GM21423 (cell line): ENCODE results near the gene BCAS3.

Experiments
- ATAC-seq: cut with Tn5 transposase; IDR thresholded peaks from one replicate; pipeline ENCODE4 v1.9.1; 2021; ENCODE audit warnings: mild to moderate bottlenecking, moderate library complexity; ENCODE audit not compliant: unreplicated experiment

BCAS3 gene

DNA sequence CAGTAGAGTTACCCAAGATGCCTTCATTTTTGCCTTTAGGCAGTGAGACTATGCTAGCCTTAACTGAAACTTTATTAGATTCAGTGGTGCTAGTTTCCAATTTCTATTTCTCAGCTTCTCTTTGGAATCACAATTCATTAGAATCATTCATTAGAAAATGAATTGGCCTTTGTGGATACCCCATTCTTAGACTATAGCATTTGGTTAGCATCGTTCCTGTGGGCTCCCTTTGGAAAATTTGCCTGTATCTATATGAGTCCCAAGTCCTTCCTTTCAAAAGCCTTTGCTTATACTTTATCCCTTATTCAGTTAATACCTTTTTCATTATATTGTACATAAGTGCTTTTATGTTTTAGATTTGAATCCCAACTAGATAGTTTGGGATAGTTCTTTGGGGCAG is 535.0 kb downstream of the BCAS3 start:
- no peak for ATAC-seq

GRCh38 chr17:61214753-61215152 is 537.1 kb downstream of the BCAS3 start:
- ATAC-seq: no peak

DNA sequence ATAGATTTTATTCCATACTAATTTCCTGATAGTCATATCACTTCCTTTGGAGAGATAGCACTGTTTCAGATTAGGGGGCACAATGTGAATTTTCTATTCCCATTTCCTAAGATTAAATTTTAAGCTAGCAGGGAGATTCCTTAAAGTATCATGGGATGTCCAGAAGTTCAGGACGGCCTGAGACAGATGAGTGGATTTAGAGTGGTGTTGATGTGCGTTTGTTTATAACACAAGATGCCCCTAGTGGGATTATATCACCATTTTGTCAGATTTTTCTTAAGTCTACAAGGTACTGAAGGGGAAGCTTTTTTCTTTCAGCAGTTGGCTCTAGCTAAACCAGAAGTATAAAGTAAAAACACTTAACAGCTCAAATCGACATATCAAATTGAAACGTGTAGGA is 538.4 kb downstream of the BCAS3 start:
- no peak for ATAC-seq

- no peak for ATAC-seq
Measured at GRCh38 chr17:61217878-61218437, 540.3 kb downstream of the BCAS3 start.

GRCh38 chr17:61218438-61218837 is 540.8 kb downstream of the BCAS3 start:
- no peak for ATAC-seq

DNA sequence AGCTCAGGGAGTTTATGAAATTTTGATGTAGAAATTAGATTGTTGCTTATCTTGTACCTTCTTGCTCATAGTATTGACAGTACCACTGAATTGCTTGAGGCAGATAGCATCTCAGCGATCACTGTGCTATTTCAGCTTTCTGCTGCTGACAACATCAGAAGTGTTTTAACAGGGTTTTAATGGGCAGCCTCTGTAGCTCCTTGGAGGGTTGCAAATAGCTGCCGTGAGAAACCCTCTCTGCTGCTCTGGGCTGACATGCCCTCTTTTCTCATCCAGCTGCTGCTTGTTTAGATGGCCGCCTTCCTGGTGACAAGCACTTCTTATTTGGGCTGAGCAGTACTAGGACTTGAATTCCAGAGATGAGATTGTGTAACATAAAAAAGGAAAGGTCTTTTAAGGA is 541.8 kb downstream of the BCAS3 start:
- no peak for ATAC-seq

DNA sequence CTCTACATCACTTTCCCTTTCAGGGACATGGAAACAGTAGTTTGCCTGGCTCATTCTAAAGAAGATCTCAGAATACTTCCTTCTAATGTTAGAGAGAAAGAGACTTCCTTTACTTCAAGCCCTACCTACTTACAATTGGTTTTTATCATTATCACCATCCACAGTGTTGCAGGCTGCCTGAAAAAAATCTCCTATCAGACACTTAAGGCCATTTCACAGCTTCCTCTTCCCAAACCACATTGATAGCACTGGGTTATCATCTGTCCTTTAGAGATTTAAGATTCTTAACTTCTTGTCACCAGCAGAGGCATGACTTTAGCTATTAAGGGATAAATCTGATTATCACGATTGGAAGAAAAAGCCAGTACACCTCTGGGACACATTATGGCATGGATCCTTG is 543.5 kb downstream of the BCAS3 start:
- ATAC-seq: no peak

- no peak for ATAC-seq
Measured at GRCh38 chr17:61221597-61222471, 544.2 kb downstream of the BCAS3 start.

DNA sequence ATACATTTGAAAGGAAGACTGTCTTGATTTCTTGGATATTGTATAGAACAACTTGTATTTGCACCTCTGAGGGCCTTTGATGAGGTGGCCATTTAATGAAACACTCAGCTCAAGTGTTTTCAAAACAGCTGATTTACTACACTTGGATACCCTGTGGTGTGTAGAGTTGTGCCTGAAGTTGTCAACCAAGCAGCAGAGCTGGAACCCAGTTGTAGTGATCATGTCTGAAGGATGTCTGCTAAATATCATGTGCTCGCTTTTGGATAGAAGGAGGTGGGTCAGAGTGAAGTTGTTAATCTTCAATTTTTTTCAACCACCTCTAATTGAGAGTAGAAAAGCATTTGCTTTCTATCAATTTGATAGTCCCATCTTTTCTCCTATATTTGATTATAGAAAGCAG is 546.1 kb downstream of the BCAS3 start:
- ATAC-seq: no peak

GRCh38 chr17:61225178-61225882 is 547.7 kb downstream of the BCAS3 start:
- ATAC-seq: no peak

- ATAC-seq: no peak
Measured at GRCh38 chr17:61227866-61228265, 550.2 kb downstream of the BCAS3 start.

GRCh38 chr17:61230461-61230860 is 552.8 kb downstream of the BCAS3 start:
- no peak for ATAC-seq

DNA sequence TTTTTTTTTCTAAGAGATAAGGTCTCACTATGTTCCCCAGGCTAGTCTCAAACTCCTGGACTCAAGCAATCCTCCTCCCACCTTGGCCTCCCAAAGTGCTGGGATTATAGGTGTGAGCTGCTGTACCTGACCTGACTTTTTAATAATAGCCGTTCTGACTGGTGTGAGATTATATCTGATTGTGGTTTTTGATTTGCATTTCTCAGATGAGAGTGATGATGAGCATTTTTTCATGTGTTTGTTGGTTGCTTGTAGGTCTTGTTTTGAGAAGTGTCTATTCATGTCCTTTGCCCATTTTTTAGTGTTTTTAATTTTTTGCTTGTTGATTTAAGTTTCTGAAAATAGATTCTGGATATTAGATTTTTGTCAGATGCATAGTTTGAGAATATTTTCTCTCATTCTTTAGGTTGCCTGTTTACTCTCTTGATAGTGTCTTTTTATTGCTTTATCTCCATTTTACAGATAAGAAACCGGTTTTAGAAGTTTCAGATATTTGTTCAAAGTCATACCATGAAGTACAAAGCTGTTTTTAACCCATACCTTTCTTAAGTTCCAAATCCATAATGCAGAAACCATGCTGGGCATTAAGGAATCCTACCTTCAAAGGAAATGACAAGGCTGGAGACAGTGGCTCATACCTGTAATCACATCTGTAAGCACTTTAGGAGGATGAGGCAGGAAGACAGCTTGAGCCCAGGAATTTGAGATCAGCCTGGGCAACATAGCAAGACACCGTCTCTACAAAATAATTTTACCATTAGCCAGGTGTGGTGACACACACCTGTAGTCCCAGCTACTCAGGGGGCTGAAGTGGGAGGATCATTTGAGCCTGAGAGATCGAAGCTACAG is 553.5 kb downstream of the BCAS3 start:
- ATAC-seq: no peak

GRCh38 chr17:61232871-61233270 is 555.2 kb downstream of the BCAS3 start:
- no peak for ATAC-seq

GRCh38 chr17:61233991-61234750 is 556.5 kb downstream of the BCAS3 start:
- ATAC-seq: no peak

DNA sequence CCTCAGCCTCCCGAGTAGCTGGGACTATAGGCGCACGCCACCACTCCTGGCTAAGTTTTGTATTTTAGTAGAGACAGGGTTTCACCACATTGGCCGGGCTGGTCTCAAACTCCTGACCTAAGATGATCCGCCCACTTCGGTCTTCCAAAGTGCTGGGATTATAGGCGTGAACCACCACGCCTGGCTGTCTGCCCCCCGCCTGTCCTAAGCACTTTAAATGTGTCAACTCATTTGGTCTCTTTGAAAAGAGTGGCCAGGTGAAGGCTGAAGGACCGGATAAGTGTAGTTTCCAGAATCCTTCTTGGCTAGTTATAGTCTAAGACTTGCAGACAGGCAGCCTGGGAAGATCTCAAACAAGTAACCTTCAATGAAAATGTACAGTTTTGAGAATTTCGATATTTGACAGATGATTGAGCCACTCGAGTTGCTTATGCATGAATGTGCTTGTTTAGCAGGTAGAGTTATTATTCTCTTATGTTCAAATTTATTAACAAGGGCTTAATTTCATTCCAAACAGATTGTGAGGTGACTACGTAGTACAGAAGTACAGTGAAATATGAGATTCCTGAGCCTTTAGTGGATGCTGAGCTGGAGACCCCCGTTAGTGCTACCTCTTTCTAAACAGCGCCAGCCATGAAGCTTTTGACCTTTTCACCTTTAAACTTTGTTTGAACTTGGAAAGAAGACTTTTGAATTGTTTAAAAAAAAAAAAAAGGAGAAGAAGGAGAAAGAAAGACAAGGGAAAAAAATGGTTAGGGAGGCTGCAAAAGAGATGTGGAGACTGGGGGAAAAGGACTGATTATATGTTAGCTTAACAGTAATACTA is 557.6 kb downstream of the BCAS3 start:
- no peak for ATAC-seq

GRCh38 chr17:61235827-61236197 is 558.2 kb downstream of the BCAS3 start:
- ATAC-seq: no peak

DNA sequence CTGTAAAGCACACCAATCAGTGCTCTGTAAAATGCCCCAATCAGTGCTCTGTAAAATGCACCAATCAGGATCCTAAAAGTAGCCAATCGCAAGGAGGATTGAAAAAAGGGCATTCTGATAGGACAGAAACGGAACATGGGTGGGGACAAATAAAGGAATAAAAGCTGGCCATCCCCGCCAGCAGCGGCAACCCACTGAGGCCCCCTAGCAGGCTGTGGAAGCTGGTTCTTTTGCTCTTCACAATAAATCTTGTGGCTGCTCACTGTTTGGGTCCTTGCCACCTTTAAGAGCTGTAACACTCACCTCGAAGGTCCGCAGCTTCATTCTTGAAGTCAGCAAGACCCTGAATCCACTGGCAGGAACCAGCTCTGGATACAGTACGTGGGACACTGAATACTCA is 559.6 kb downstream of the BCAS3 start:
- ATAC-seq: no peak

GRCh38 chr17:61238455-61238933 is 560.8 kb downstream of the BCAS3 start:
- no peak for ATAC-seq
